ENCODE data around the gene MDFIC.

MDFIC gene

GRCh38 chr7:115052706-115053105 lies 130.8 kb downstream of the MDFIC start:
- no peak overlapping the region for H3K4me3 ChIP-seq (ENCODE audit: low read length)
- no peaks in the 10 kb centered on the region for H3K4me1 ChIP-seq (ENCODE audit: low read length)
- TF ChIP-seq CTCF (IDR thresholded peaks at IDR 0.05; ENCODE audit: low read length) (no peak), EZH2 (optimal IDR thresholded peaks at IDR 0.05; ENCODE audit: low read depth, low read length) (no peak), EZH2phosphoT487 (IDR thresholded peaks at IDR 0.05; ENCODE audit: low read length) (no peak)
- no peak overlapping the region for H3K27ac ChIP-seq (ENCODE audit: low read length)
- no peaks in the 10 kb centered on the region for H3K79me2 ChIP-seq (ENCODE audit: low read length)
- no peaks in the 10 kb centered on the region for H3F3A ChIP-seq (ENCODE audit: insufficient read depth, low read length)
- no peaks in the 10 kb centered on the region for H4K20me1 ChIP-seq (ENCODE audit: insufficient read depth, low read length)
- no peak overlapping the region for H3K9ac ChIP-seq (ENCODE audit: low read length)
- no peak overlapping the region for H3K4me2 ChIP-seq (ENCODE audit: low read depth, low read length)
- H3K36me3 ChIP-seq (replicated peaks; ENCODE audit: insufficient read depth, low read length), result no peaks in the 10 kb centered on the region
- H3K9me3 ChIP-seq (replicated peaks; ENCODE audit: insufficient read depth, low read length), result 0 out of 2 replicates have a peak, but pooled peaks cover 2% of the 10 kb centered on the region
- no peak for DNase-seq
- no peaks in the 10 kb centered on the region for H3K27me3 ChIP-seq (replicated peaks; ENCODE audit: insufficient read depth, low read length)
- no peak overlapping the region for H2AFZ ChIP-seq (ENCODE audit: low read length)
- H3K9me2 ChIP-seq (replicated peaks; ENCODE audit: insufficient read depth, low read length), result no peaks in the 10 kb centered on the region

DNA sequence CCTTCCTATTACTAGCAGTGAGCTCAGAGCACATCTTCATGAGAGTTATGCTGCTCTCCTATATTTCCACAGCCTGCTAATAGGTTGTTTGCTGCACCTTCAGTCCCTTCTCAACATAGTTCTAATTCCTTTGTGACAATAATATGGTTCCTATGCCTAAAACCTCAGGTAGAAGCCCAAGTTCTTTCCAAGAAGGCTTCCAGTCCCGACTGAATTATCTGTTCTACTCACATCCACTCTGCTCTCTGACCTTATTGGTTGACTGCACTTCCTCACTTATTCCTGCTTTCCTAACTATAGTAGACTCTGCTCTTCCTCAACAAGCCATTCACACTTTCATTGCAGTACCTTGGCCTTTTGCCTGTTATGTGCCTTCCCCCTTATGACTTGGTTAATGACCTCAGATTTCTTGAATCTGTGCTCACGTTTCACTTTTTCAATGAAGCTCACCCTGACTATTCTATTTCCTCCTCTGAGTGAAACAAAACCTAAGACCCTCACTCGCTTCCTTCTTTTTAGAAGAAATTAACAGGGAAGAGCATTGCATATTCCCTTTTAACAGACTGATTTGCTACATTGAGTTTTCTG lies 132.7 kb downstream of the MDFIC start:
- H3K4me3 ChIP-seq (ENCODE audit: low read length), result no peak overlapping the region
- no peak overlapping the region for H3K9ac ChIP-seq (ENCODE audit: low read length)
- no peak overlapping the region for H3K4me2 ChIP-seq (ENCODE audit: low read depth, low read length)
- no peak for DNase-seq
- H3K27me3 ChIP-seq (replicated peaks; ENCODE audit: insufficient read depth, low read length), result no peaks in the 10 kb centered on the region
- H4K20me1 ChIP-seq (ENCODE audit: insufficient read depth, low read length), result no peaks in the 10 kb centered on the region
- TF ChIP-seq EZH2 (optimal IDR thresholded peaks at IDR 0.05; ENCODE audit: low read depth, low read length), result no peak
- H3K27ac ChIP-seq (ENCODE audit: low read length), result no peak overlapping the region
- H3K9me3 ChIP-seq (replicated peaks; ENCODE audit: insufficient read depth, low read length), result 0 out of 2 replicates have a peak, but pooled peaks cover 2% of the 10 kb centered on the region
- no peaks in the 10 kb centered on the region for H3F3A ChIP-seq (ENCODE audit: insufficient read depth, low read length)
- no peaks in the 10 kb centered on the region for H3K4me1 ChIP-seq (ENCODE audit: low read length)
- no peaks in the 10 kb centered on the region for H3K9me2 ChIP-seq (replicated peaks; ENCODE audit: insufficient read depth, low read length)
- H3K36me3 ChIP-seq (replicated peaks; ENCODE audit: insufficient read depth, low read length), result no peaks in the 10 kb centered on the region
- no peaks in the 10 kb centered on the region for H3K79me2 ChIP-seq (ENCODE audit: low read length)
- H2AFZ ChIP-seq (ENCODE audit: low read length), result no peak overlapping the region

GRCh38 chr7:115056019-115056418 lies 134.1 kb downstream of the MDFIC start:
- no peaks in the 10 kb centered on the region for H3K4me1 ChIP-seq (ENCODE audit: low read length)
- no peak overlapping the region for H3K4me3 ChIP-seq (ENCODE audit: low read length)
- H3F3A ChIP-seq (ENCODE audit: insufficient read depth, low read length), result no peaks in the 10 kb centered on the region
- H3K4me2 ChIP-seq (ENCODE audit: low read depth, low read length), result no peak overlapping the region
- H3K9me2 ChIP-seq (replicated peaks; ENCODE audit: insufficient read depth, low read length), result no peaks in the 10 kb centered on the region
- no peaks in the 10 kb centered on the region for H3K27me3 ChIP-seq (replicated peaks; ENCODE audit: insufficient read depth, low read length)
- TF ChIP-seq CTCF (IDR thresholded peaks at IDR 0.05; ENCODE audit: low read length) (no peak), EZH2phosphoT487 (IDR thresholded peaks at IDR 0.05; ENCODE audit: low read length) (no peak), EZH2 (optimal IDR thresholded peaks at IDR 0.05; ENCODE audit: low read depth, low read length) (no peak)
- no peaks in the 10 kb centered on the region for H3K79me2 ChIP-seq (ENCODE audit: low read length)
- H3K9me3 ChIP-seq (replicated peaks; ENCODE audit: insufficient read depth, low read length), result 0 out of 2 replicates have a peak, but pooled peaks cover 2% of the 10 kb centered on the region
- no peak for DNase-seq
- H3K36me3 ChIP-seq (replicated peaks; ENCODE audit: insufficient read depth, low read length), result no peaks in the 10 kb centered on the region
- H3K9ac ChIP-seq (ENCODE audit: low read length), result no peak overlapping the region
- no peak overlapping the region for H3K27ac ChIP-seq (ENCODE audit: low read length)
- H2AFZ ChIP-seq (ENCODE audit: low read length), result no peak overlapping the region
- H4K20me1 ChIP-seq (ENCODE audit: insufficient read depth, low read length), result no peaks in the 10 kb centered on the region

DNA sequence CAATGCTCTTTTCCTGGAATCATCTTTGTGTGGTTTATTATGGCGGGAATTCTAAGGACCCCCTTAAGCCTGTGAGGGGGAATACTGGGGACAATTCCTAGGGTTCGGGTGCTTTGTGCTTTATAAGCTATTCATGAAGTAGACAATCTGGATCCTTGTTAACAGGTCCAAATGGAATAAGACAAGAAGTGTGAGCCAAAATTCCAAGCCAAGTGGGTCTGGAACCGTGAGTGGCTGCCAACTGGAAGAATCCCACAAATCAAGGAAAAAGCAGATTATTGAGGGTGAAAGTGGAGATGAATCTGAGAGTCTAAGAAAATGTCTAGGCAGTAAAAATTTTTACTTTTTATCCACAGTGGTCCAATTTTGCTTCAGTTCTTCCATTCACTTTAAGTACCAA lies 136.8 kb downstream of the MDFIC start:
- no peaks in the 10 kb centered on the region for H3K4me1 ChIP-seq (ENCODE audit: low read length)
- H2AFZ ChIP-seq (ENCODE audit: low read length), result no peak overlapping the region
- H3K27me3 ChIP-seq (replicated peaks; ENCODE audit: insufficient read depth, low read length), result no peaks in the 10 kb centered on the region
- TF ChIP-seq EZH2phosphoT487 (IDR thresholded peaks at IDR 0.05; ENCODE audit: low read length) (no peak), CTCF (IDR thresholded peaks at IDR 0.05; ENCODE audit: low read length) (no peak), EZH2 (optimal IDR thresholded peaks at IDR 0.05; ENCODE audit: low read depth, low read length) (no peak)
- H3K27ac ChIP-seq (ENCODE audit: low read length), result no peak overlapping the region
- no peak overlapping the region for H3K4me3 ChIP-seq (ENCODE audit: low read length)
- DNase-seq, result no peak
- no peaks in the 10 kb centered on the region for H4K20me1 ChIP-seq (ENCODE audit: insufficient read depth, low read length)
- no peaks in the 10 kb centered on the region for H3K79me2 ChIP-seq (ENCODE audit: low read length)
- H3K9ac ChIP-seq (ENCODE audit: low read length), result no peak overlapping the region
- no peaks in the 10 kb centered on the region for H3F3A ChIP-seq (ENCODE audit: insufficient read depth, low read length)
- no peak overlapping the region for H3K4me2 ChIP-seq (ENCODE audit: low read depth, low read length)
- H3K9me3 ChIP-seq (replicated peaks; ENCODE audit: insufficient read depth, low read length), result no peaks in the 10 kb centered on the region
- no peaks in the 10 kb centered on the region for H3K36me3 ChIP-seq (replicated peaks; ENCODE audit: insufficient read depth, low read length)
- no peaks in the 10 kb centered on the region for H3K9me2 ChIP-seq (replicated peaks; ENCODE audit: insufficient read depth, low read length)

Measured in MM.1S (cell line).